ENCODE measurements around the gene DBT. TPM values are rescaled to one million over a fixed set of nuclear protein-coding genes. Genes with fewer than 3 reads are reported as not detected.

DBT gene
- total RNA-seq, 1 experiment from 2014 or later: 20.3 TPM

- Mint-ChIP-seq H3K9me3 (no peaks in the 10 kb centered on the region), H3K27ac (no peak overlapping the region), H3K4me3 (no peak overlapping the region), H3K4me1 (no peaks in the 10 kb centered on the region), H3K27me3 (ENCODE audit: low read depth) (no peaks in the 10 kb centered on the region), H3K36me3 (ENCODE audit: insufficient read depth in 1 of 3, low read depth in 3 of 3) (no peaks in the 10 kb centered on the region)
- no peak overlapping the region for H3K9ac ChIP-seq (ENCODE audit: extremely low read depth, insufficient read length, low read length)
- no peak overlapping the region for H2BK12ac ChIP-seq (ENCODE audit: insufficient read length, low read depth, low read length)
- H3K4me2 ChIP-seq (ENCODE audit: insufficient read depth, insufficient read length, low read length): no peak overlapping the region
- H3K18ac ChIP-seq (ENCODE audit: insufficient read length, low read depth, low read length): no peak overlapping the region
- no peak overlapping the region for H3K23ac ChIP-seq (ENCODE audit: insufficient read length, low read depth, low read length)
- H4K8ac ChIP-seq (replicated peaks; ENCODE audit: insufficient read length, low read depth, low read length): no peak overlapping the region
- WGBS (ENCODE audit: extremely low coverage, insufficient read length, low lambda C conversion rate): no CpG with 5 or more reads among the region's 4 CpGs
- no peak overlapping the region for H2BK120ac ChIP-seq (ENCODE audit: low read depth, low read length, poor library complexity, severe bottlenecking)
- H2AFZ ChIP-seq (ENCODE audit: low read length): no peak overlapping the region
- H3K79me2 ChIP-seq (ENCODE audit: insufficient read depth, low read length): no peaks in the 10 kb centered on the region
- no peak for TF ChIP-seq CTCF (conservative IDR thresholded peaks at IDR 0.05)
- no peak overlapping the region for H2BK5ac ChIP-seq (ENCODE audit: insufficient read length, low read length)
- H3K56ac ChIP-seq (ENCODE audit: insufficient read length, low read depth, low read length): no peak overlapping the region
- no peak overlapping the region for H2BK20ac ChIP-seq (ENCODE audit: low read depth, low read length, poor library complexity, severe bottlenecking)
- H3K27me3 ChIP-seq (ENCODE audit: insufficient read depth, low read length): no peaks in the 10 kb centered on the region
- no peaks in the 10 kb centered on the region for H3K79me1 ChIP-seq (ENCODE audit: insufficient read depth, low read depth, low read length, poor library complexity, severe bottlenecking)
- H3T11ph ChIP-seq (ENCODE audit: low read length): no peak overlapping the region
- no peaks in the 10 kb centered on the region for H3K4me1 ChIP-seq (ENCODE audit: insufficient read depth, low read length)
- H3K14ac ChIP-seq (ENCODE audit: insufficient read depth, low read length): no peak overlapping the region
- H3K27ac ChIP-seq (ENCODE audit: insufficient read length, low read depth, low read length): no peak overlapping the region
- H2BK15ac ChIP-seq (ENCODE audit: low read depth, low read length): no peak overlapping the region
- no peaks in the 10 kb centered on the region for H3K9me3 ChIP-seq (ENCODE audit: control insufficient read depth, low read depth, low read length)
- H4K91ac ChIP-seq (ENCODE audit: insufficient read length, low read depth, low read length): no peak overlapping the region
- no peaks in the 10 kb centered on the region for H4K20me1 ChIP-seq (ENCODE audit: control insufficient read depth, insufficient read depth, insufficient read length)
- no peak for DNase-seq
- no peak overlapping the region for H3K4ac ChIP-seq (ENCODE audit: low read depth, low read length)
- H4K5ac ChIP-seq (ENCODE audit: insufficient read length, low read depth, low read length): no peak overlapping the region
- no peaks in the 10 kb centered on the region for H3K23me2 ChIP-seq (ENCODE audit: insufficient read length, low read depth, low read length, poor library complexity, severe bottlenecking)
- H2AK5ac ChIP-seq (ENCODE audit: insufficient read length, low read length): no peak overlapping the region
These were observed 66.3 kb downstream of the DBT start for GRCh38 chr1:100183370-100183769.

All from H9 (cell line).